Pulmonary artery endothelial cell (primary cell): ENCODE data around the gene MAP3K1. TPM values are rescaled to one million over a fixed set of nuclear protein-coding genes. Genes with fewer than 3 reads are reported as not detected.

Experiments used
- DNase-seq: peaks from one replicate; pipeline ENCODE4 v3.0.0-alpha.2; 2011; ENCODE audit warnings: low read depth, low spot score
- total RNA-seq: library from RNA; depleted of rRNA; stranded (reverse); fragments of >200 nt; gene quantifications from 2 replicates; pipeline ENCODE4 v1.2.3, GENCODE V29; 2014

MAP3K1 gene
- total RNA-seq, 1 donor from 2014 or later, result 13.8 TPM

GRCh38 chr5:56900858-56901578 lies 85.7 kb downstream of the MAP3K1 start:
- no peak for DNase-seq

- DNase-seq, result no peak
These were observed 93.6 kb downstream of the MAP3K1 start for GRCh38 chr5:56908942-56909293.

- peak; percentile 90 for DNase-seq
These were observed 94.2 kb downstream of the MAP3K1 start, which contains the start of gene SETD9 for GRCh38 chr5:56909294-56910209. Gene SETD9 (plus strand): TSS chr5:56909596. CDS start chr5:56909646, 50 bp downstream.

GRCh38 chr5:56910210-56910965 lies 95.0 kb downstream of the MAP3K1 start:
- no peak for DNase-seq

- no peak for DNase-seq
These were observed 98.4 kb downstream of the MAP3K1 start for GRCh38 chr5:56913766-56914165.

GRCh38 chr5:56914678-56915077 lies 99.3 kb downstream of the MAP3K1 start:
- no peak for DNase-seq

GRCh38 chr5:56917534-56917933 lies 102.2 kb downstream of the MAP3K1 start:
- no peak for DNase-seq

- no peak for DNase-seq
These were observed 102.7 kb downstream of the MAP3K1 start for GRCh38 chr5:56918054-56918453.

- no peak for DNase-seq
These were observed 104.8 kb downstream of the MAP3K1 start for GRCh38 chr5:56919942-56920662.

- DNase-seq, result no peak
These were observed 107.6 kb downstream of the MAP3K1 start for GRCh38 chr5:56922922-56923321.

GRCh38 chr5:56934325-56934724 lies 119.0 kb downstream of the MAP3K1 start:
- DNase-seq, result no peak

- no peak for DNase-seq
These were observed 123.5 kb downstream of the MAP3K1 start for GRCh38 chr5:56938858-56939257.

GRCh38 chr5:56941981-56942380 lies 126.6 kb downstream of the MAP3K1 start:
- no peak for DNase-seq

Other genes starting within 250 kb of the MAP3K1 start
- gene SETD9, start 94.0 kb downstream of the MAP3K1 start, total RNA-seq, result 6.5 and 15.6 TPM in 2 replicates
- gene MIER3, start 136.6 kb downstream of the MAP3K1 start, total RNA-seq, result 14.0 and 20.0 TPM in 2 replicates